IPS-18a (cell line): ENCODE results near the gene TRPM8.

ENCODE experiments used
- H3K27ac ChIP-seq: one replicate; pipeline ENCODE4 v1.5.1; 2013; ENCODE audit warnings: low read length
- H3K27me3 ChIP-seq: one replicate; pipeline ENCODE4 v1.6.1; 2013; ENCODE audit warnings: mild to moderate bottlenecking, low read length; ENCODE audit not compliant: control insufficient read depth, insufficient read depth
- H3K36me3 ChIP-seq: one replicate; pipeline ENCODE4 v1.6.1; 2013; ENCODE audit warnings: low read depth, low read length; ENCODE audit not compliant: control insufficient read depth
- H3K4me1 ChIP-seq: one replicate; pipeline ENCODE4 v1.6.1; 2013; ENCODE audit warnings: low read depth, low read length; ENCODE audit not compliant: control insufficient read depth
- H3K4me3 ChIP-seq: one replicate; pipeline ENCODE4 v1.5.1; 2013; ENCODE audit warnings: low read length
- H3K9ac ChIP-seq: one replicate; pipeline ENCODE4 v1.6.1; 2013; ENCODE audit warnings: mild to moderate bottlenecking, low read length, moderate library complexity
- H3K9me3 ChIP-seq: one replicate; pipeline ENCODE4 v1.6.1; 2013; ENCODE audit warnings: low read depth, low read length; ENCODE audit not compliant: control insufficient read depth

The TRPM8 gene

DNA sequence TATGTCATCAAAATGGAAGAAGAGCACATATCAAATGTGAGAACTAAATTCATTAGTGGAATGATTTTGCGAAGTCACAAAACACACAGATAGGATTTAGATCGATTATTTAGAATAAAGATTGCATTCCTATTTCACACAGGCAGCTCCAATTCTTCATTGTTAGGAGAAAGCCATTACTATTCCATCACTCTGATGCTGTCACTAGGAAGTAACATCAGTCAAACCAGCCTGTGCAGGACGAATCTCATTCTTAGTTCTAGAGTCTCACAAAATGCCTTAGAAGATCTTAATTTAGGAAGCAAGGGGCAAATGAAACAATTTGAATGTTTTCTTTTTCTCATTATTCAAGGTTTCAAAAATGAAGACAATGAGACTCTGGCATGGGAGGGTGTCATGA, 89.3 kb downstream of the TRPM8 start:
- no peak overlapping the region for H3K27ac ChIP-seq
- no peaks in the 10 kb centered on the region for H3K9me3 ChIP-seq
- H3K4me3 ChIP-seq, result no peak overlapping the region
- H3K4me1 ChIP-seq, result no peaks in the 10 kb centered on the region
- H3K9ac ChIP-seq, result no peak overlapping the region
- no peaks in the 10 kb centered on the region for H3K27me3 ChIP-seq
- H3K36me3 ChIP-seq, result no peaks in the 10 kb centered on the region

DNA sequence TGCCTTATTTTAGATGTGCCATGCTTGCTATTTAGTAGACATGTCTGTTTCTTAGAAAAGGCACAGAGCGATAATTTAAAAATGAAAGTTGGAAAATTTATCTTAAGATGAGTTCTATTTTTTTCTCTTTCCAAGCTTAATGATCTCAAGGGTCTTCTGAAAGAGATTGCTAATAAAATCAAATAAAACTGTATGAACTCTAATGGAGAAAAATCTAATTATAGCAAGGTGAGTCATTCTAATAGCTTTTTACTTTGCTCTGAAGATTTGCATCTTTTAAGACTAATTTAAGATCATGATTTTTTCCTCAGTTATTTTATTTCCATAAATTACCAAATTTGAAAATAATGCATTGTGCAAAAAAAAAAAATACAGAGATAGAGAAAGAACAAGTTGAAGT, 97.3 kb downstream of the TRPM8 start:
- Histone ChIP-seq H3K4me1 (no peaks in the 10 kb centered on the region), H3K27ac (no peak overlapping the region), H3K4me3 (no peak overlapping the region), H3K27me3 (no peaks in the 10 kb centered on the region), H3K9me3 (no peaks in the 10 kb centered on the region), H3K36me3 (no peaks in the 10 kb centered on the region), H3K9ac (no peak overlapping the region)

DNA sequence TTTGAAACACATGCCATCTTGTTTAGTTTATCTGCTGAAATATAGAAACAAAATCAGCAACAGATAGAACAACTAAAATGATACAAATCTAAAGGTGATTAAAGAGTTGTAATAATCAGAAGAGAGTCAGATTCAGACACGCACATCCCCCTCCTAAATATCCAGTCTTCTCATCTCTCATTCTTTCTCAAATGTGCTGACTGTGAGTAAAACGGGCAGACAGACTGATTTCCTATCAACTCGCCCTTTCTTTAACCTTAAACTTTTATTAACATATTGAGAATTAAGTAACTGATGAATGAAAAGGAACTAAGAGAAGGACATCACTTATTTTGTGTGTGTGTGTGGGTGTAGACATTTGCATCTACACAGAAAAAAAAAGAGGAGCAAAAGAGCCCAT, 98.7 kb downstream of the TRPM8 start:
- Histone ChIP-seq H3K9me3 (no peaks in the 10 kb centered on the region), H3K4me1 (no peaks in the 10 kb centered on the region), H3K36me3 (no peaks in the 10 kb centered on the region), H3K27me3 (no peaks in the 10 kb centered on the region), H3K4me3 (no peak overlapping the region), H3K9ac (no peak overlapping the region), H3K27ac (no peak overlapping the region)

DNA sequence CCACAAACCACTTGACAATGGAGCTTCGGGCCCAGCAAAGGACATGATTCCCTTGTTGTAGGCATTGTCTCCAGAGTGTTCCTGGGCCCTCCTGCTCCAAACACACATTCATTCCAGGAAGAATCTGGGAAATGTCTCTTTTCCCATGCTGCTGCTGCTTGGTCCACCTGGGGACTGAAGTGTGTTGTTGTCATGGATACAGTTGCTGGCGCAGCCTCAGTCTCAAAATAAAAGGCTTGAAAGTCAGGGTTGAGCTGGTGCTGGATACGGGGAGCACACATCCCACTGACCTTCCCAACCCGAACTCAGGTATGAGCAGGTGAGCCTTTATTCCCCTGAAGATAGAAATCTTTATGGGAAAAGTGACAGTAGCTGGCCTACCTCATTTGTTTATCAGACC, 102.7 kb downstream of the TRPM8 start:
- no peaks in the 10 kb centered on the region for H3K4me1 ChIP-seq
- H3K27me3 ChIP-seq, result no peaks in the 10 kb centered on the region
- no peak overlapping the region for H3K9ac ChIP-seq
- no peaks in the 10 kb centered on the region for H3K36me3 ChIP-seq
- no peak overlapping the region for H3K4me3 ChIP-seq
- no peaks in the 10 kb centered on the region for H3K9me3 ChIP-seq
- no peak overlapping the region for H3K27ac ChIP-seq

DNA sequence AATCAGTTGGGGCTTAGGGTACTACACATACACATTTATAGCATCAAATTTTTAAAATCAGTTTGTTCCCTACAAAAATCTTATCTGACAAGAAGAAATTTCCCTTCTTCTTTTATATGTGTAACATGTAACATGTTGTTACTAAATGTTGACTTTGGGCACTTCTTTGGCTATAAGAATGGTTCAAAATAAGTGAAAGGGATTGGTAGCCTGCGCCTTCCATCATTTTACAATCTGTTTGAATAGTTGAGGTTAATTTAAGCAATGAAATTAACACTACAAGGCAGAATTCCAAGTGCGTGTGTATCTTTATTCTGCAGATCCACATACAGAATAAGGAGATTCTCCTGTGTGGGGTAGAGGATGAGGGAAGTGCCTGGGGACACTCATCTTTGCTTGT, 103.2 kb downstream of the TRPM8 start:
- Histone ChIP-seq H3K27ac (no peak overlapping the region), H3K9me3 (no peaks in the 10 kb centered on the region), H3K36me3 (no peaks in the 10 kb centered on the region), H3K4me3 (no peak overlapping the region), H3K9ac (no peak overlapping the region), H3K27me3 (no peaks in the 10 kb centered on the region), H3K4me1 (no peaks in the 10 kb centered on the region)

DNA sequence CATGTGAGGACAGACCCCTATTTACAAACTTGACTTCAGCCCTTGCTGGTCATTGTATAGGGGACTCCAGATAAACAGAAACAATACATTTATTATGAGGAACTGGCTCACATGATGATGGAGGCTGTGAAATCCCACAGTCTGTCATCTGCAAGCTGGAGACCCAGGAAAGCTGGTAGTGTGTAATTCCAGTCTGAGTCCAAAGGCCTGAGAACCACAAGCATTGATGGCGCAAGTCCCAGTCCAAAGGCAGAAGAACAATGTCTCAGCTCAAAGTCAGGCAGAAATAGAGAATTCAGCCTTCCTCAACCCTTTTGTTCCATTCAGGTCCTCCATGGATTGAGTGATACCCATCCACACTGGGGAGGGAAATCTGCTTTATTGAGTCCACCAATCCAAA, 105.3 kb downstream of the TRPM8 start:
- Histone ChIP-seq H3K4me3 (no peak overlapping the region), H3K36me3 (no peaks in the 10 kb centered on the region), H3K4me1 (no peaks in the 10 kb centered on the region), H3K27ac (no peak overlapping the region), H3K9me3 (no peaks in the 10 kb centered on the region), H3K9ac (no peak overlapping the region), H3K27me3 (no peaks in the 10 kb centered on the region)

DNA sequence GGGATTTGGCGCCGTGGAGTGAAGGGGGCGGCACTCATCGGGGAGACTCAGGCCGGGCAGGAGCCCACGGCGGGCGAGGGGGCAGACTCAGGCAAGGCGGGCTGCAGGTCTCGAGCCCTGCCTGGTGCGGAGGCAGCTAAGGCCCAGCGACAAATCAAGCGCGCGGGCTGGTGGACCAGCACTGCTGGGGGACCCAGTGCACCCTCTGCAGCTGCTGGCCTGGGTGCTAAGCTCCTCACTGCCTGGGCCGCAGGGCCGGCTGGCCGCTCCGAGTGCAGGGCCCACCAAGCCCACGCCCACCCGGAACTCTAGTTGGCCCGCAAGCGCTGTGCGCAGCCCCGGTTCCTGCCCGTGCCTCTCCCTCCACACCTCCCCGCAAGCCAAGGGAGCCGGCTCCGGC, 107.1 kb downstream of the TRPM8 start:
- Histone ChIP-seq H3K9me3 (no peaks in the 10 kb centered on the region), H3K36me3 (no peaks in the 10 kb centered on the region), H3K4me1 (no peaks in the 10 kb centered on the region), H3K27ac (no peak overlapping the region), H3K4me3 (no peak overlapping the region), H3K27me3 (no peaks in the 10 kb centered on the region), H3K9ac (no peak overlapping the region)

DNA sequence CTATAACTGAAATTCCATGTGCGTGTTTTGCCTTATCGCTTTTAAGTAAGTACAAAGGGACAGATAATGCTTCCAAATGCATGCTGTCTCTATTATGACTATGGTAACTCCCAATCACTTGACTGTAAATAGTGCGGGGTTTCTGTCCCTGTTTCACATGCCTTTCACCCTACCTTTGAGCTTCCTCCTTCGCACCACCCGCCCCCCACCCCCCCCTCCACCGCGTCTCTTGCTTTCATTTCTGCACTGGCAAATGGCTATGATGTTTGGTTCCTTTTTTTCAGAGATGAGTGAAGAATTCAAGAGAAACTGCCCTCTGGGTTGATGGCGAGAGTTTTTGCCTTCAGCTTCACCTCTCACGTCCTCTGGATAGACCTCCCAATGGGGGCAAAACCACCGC, 108.3 kb downstream of the TRPM8 start:
- Histone ChIP-seq H3K36me3 (no peaks in the 10 kb centered on the region), H3K4me1 (no peaks in the 10 kb centered on the region), H3K9me3 (no peaks in the 10 kb centered on the region), H3K9ac (no peak overlapping the region), H3K27ac (no peak overlapping the region), H3K4me3 (no peak overlapping the region), H3K27me3 (no peaks in the 10 kb centered on the region)

DNA sequence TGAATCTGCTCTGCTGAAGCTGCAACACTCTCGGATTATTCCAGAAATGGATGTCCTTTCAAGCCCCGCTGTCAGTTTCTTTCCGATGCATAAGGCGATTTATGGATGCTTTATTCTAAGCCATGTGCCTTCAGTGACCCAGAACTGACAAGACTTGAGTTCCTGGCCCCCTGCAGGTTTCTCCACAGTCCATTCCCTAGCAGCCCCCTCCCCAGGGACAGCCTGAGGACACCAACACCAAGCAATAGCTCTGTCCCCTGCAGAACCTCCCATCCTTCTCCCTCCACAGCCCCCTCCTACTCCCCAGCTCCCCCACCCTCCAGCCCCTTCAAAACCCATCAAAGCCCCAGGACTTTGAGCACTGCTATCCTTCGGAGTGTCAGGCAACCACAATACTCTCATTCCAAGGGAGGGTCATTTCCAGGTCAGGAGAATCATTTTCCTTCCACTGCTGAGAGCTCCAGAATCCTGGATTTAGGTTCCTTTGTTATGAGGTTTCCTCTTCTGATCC, 108.8 kb downstream of the TRPM8 start:
- Histone ChIP-seq H3K4me3 (no peak overlapping the region), H3K36me3 (no peaks in the 10 kb centered on the region), H3K4me1 (no peaks in the 10 kb centered on the region), H3K27me3 (no peaks in the 10 kb centered on the region), H3K9me3 (no peaks in the 10 kb centered on the region), H3K27ac (no peak overlapping the region), H3K9ac (no peak overlapping the region)

DNA sequence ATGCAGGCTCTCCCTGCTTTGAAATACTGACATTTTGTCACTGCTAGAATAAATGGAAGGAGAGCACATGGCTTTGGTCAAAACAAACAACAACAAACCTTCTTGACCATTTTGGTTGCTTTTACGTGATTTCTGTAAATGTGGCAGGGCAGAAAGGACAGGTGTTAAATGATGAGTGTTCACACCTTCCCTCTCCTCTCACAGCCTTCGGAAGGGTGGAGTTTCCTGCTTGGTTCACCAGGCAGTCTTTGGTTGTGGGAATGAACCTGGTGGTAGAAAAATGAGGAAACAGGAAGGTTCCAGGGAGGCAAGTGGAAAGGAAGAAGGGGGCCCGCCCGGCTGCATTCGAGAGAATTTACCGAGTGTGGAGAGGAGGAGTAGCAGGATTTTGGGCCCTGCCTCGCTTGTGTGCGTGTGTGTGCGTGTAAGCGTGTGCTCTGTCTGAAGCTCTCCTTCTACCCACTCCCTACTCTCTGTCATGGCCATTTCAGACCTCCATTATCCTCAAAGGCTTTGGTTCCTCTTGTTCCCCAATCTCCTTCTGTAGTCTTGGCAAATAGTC, 109.6 kb downstream of the TRPM8 start:
- Histone ChIP-seq H3K9ac (no peak overlapping the region), H3K27ac (no peak overlapping the region), H3K36me3 (no peaks in the 10 kb centered on the region), H3K27me3 (no peaks in the 10 kb centered on the region), H3K4me3 (no peak overlapping the region), H3K4me1 (no peaks in the 10 kb centered on the region), H3K9me3 (no peaks in the 10 kb centered on the region)

DNA sequence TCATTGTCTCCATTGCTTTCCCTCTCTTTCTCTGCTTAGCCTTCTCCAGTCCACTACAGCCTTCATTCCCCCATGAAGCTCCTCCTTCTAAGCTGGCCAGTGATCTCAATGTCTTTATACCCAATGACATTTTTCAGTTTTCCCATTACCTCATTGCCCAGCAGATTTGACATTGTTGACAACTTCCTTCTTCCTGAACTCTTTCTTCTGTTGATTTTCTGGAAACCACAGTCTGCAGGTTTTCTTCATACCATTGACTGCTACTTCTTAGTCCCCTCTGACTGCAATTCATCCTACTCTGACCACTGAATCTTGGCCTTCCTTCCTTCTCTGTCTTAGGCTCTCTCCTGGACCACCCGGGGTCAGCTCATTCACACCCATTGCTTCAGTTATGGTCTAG, 110.5 kb downstream of the TRPM8 start:
- no peak overlapping the region for H3K4me3 ChIP-seq
- no peaks in the 10 kb centered on the region for H3K27me3 ChIP-seq
- no peaks in the 10 kb centered on the region for H3K36me3 ChIP-seq
- H3K4me1 ChIP-seq, result no peaks in the 10 kb centered on the region
- H3K9me3 ChIP-seq, result no peaks in the 10 kb centered on the region
- H3K27ac ChIP-seq, result no peak overlapping the region
- no peak overlapping the region for H3K9ac ChIP-seq

DNA sequence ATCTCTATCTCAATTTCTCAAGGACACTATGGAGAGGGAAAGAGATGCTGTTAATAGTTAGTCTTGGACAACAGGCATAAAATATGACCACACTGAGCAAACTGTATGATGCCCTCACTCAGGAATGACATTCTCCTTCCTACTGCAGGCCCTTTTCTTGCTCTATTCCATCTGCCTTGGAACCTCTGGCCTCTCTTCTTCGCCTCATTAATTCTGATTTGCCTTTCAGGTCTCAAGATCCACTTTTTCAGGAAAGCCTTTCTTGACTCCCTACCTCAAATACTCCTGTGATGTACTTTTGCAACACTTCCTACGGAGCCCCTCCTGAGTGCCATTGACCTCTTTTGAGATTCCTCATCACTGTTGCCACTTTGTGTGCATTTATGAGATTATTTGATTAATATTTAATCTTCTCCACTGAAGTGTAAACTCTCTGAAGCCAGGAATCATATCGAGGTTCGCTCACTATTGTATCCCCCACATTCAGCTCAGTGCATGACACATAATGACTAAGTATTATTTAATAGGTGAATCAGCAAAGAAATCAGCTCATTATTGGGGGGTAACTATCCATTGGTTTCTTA, 112.1 kb downstream of the TRPM8 start:
- H3K9ac ChIP-seq, result no peak overlapping the region
- H3K4me3 ChIP-seq, result no peak overlapping the region
- H3K27ac ChIP-seq, result no peak overlapping the region
- no peaks in the 10 kb centered on the region for H3K9me3 ChIP-seq
- no peaks in the 10 kb centered on the region for H3K4me1 ChIP-seq
- H3K27me3 ChIP-seq, result no peaks in the 10 kb centered on the region
- no peaks in the 10 kb centered on the region for H3K36me3 ChIP-seq
